Spleen (tissue), 11 donors: ENCODE measurements around the gene PHRF1. TPM values are rescaled to one million over a fixed set of nuclear protein-coding genes. Genes with fewer than 3 reads are reported as not detected.

ENCODE experiments used
- DNase-seq: peaks from one replicate; pipeline ENCODE4 v3.0.0-alpha.2; 2020
- H3K27ac ChIP-seq, 8 donors: fragments of 200-600 bp; sonication (generic) in 7 of 8; 1 replicate in 4 of 8; 2 replicates in 4 of 8; pipeline versions ENCODE4 v1.5.0 to v1.8.0; 2016 to 2021; ENCODE audit warnings: inconsistent platforms in 4 of 8, mild to moderate bottlenecking in 4 of 8, moderate library complexity in 1 of 8
- H3K27me3 ChIP-seq, 7 donors: fragments of 200-600 bp; sonication (generic) in 6 of 7; replicated peaks in 1 of 7; 1 replicate in 4 of 7; 2 replicates in 3 of 7; pipeline versions ENCODE4 v1.5.0 to v1.8.0; 2016 to 2021; ENCODE audit warnings: inconsistent platforms in 3 of 7, mild to moderate bottlenecking in 1 of 7
- H3K36me3 ChIP-seq, 6 donors: fragments of 200-600 bp; sonication (generic) in 5 of 6; 1 replicate in 4 of 6; 2 replicates in 2 of 6; pipeline versions ENCODE4 v1.5.0 to v1.8.0; 2016 to 2021; ENCODE audit warnings: inconsistent platforms in 2 of 6
- H3K4me1 ChIP-seq, 6 donors: fragments of 200-600 bp; sonication (generic) in 5 of 6; 1 replicate in 3 of 6; 2 replicates in 3 of 6; pipeline versions ENCODE4 v1.5.0 to v1.8.0; 2016 to 2021; ENCODE audit warnings: inconsistent platforms in 3 of 6
- H3K4me3 ChIP-seq, 8 donors: fragments of 200-600 bp; sonication (generic) in 7 of 8; 1 replicate in 4 of 8; 2 replicates in 4 of 8; pipeline versions ENCODE4 v1.5.0 to v1.8.0; 2016 to 2021; ENCODE audit warnings: inconsistent platforms in 4 of 8, mild to moderate bottlenecking in 4 of 8, moderate library complexity in 2 of 8
- H3K9me3 ChIP-seq, 8 donors: fragments of 200-600 bp; sonication (generic) in 7 of 8; 1 replicate in 4 of 8; 2 replicates in 4 of 8; pipeline versions ENCODE4 v1.5.0 to v1.8.0; 2016 to 2021; ENCODE audit warnings: inconsistent platforms in 4 of 8
- POLR2A ChIP-seq, 3 donors: fragments of 450-650 bp; IDR thresholded peaks; one replicate each; pipeline ENCODE4 v1.5.1; 2017; ENCODE audit warnings: antibody characterized with exemption in 3 of 3, mild to moderate bottlenecking in 1 of 3
- POLR2AphosphoS5 ChIP-seq, 3 donors: sonication (generic); formaldehyde crosslinking; IDR thresholded peaks; one replicate each; pipeline ENCODE4 v1.5.1; 2017; ENCODE audit warnings: antibody characterized with exemption in 3 of 3
- WGBS, 5 donors: extraction: QIAGEN DNeasy Blood & Tissue Kit in 3 of 5; methylation state at CpG; one replicate each; pipeline versions ENCODE4 v1.1.5 to v1.1.7; 2013 to 2018; 5-methylcytosine and 5-hydroxymethylcytosine counted together
- intact Hi-C: fragments of 100-400 bp; cut with DNase I; formaldehyde crosslinking; loops from one replicate; pipeline ENCODE4 v1.15.0; 2023; ENCODE audit warnings: low total_unique reads
- polyA plus RNA-seq, 3 donors: library from polyadenylated mRNA; stranded (reverse); fragments of 200-250 nt; gene quantifications; one replicate each; pipeline ENCODE4 v1.2.1, GENCODE V29; 2013
- total RNA-seq, 7 donors: library from RNA; depleted of rRNA in 3 of 7; stranded (reverse); fragments of >200 nt in 3 of 7; fragmentation: NEBNext Ultra II Directional in 4 of 7; extraction: Animal tissue kit (Norgen Biotek cat#: 25700) in 4 of 7; gene quantifications; one replicate each; pipeline versions ENCODE4 v1.1.0 to v1.2.1, GENCODE V29; 2016 to 2021
- TF ChIP-seq, protein P1 (sequence below), 11 experiments: fragments of 200-600 bp in 7 of 11; fragments of 450-650 bp in 4 of 11; sonication (generic) in 4 of 11; IDR thresholded peaks in 8 of 11; conservative IDR thresholded peaks in 3 of 11; 1 replicate in 7 of 11; 2 replicates in 4 of 11; pipeline versions ENCODE4 v1.4.0 to v1.8.0; 2016 to 2021; ENCODE audit warnings: antibody characterized with exemption in 11 of 11, inconsistent platforms in 4 of 11, mild to moderate bottlenecking in 1 of 11
- donor health status: healthy with polysubstance abuse.
- donor health status: DM: no; HTN: no; CAD: no; lungs with moderate emphysema.
- donor health status: DM: no; HTN: no; CAD: no.
- donor health status: Bipolar disorder and iron deficiency.
- donor health status: healthy.
- donor health status: DM: no; HTN: no; CAD: no.
- donor health status: DM: yes; HTN: yes; CAD: no.

Gene PHRF1
- total and polyA plus RNA-seq, 10 donors = 7.3 to 41.5 (median 30.6) TPM

DNA sequence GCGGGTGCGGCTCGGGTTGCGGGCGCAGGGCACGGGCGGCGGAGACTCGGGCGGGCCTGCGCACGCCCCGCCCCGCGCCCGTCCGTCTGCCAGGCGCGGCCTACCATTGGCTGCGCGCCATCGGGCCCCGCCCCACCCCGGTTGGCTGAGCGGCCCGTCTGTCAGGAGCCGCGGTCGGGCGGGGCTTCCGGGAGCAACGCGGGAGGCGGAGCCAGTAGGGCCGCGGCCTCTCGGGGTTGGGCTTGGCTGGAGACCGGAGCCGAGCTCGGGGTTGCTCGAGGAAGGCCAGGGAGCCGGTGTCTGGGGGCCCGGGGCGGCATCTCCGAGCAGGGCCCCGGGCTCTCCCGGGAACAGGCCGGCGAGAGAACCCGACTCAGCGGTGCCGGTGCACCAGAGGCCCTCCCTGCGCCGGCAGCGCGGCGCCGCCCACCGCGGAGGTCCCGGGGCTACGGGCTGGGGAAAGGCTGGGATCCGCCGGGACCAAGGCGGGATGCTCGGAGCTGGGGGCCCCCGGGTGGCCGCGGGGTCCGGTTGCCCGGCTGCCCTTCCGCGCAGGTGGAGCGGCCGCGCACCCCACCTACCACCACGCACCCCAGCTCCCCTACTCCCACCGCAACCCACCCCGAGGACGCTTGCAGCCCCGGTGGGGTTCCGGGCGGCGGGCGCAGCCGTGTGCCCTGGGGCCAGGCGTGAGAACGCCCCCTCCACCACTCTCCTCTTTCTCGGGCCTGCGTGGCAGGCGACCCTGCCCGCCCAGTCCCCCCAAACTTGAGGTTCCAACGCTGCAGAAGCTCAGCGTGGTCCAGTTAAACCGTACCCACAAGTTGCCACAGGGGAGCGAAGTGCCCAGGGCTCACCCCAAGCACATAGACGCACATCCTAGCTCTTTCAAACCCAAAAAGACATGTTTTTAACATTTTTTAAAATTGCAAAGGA, 40.5 kb upstream of the PHRF1 start, which contains the start of gene HRAS:
TSS of gene HRAS (minus strand) at position 58 of the 936 bp plus-strand sequence.
- H3K36me3 ChIP-seq = peaks cover 0 to 31% (median 26%) of the 10 kb centered on the region in 6 donors
- 1 to 2% (median 1%) methylated on average over 58 to 97 of the region's 97 CpGs for WGBS, 5 donors

DNA sequence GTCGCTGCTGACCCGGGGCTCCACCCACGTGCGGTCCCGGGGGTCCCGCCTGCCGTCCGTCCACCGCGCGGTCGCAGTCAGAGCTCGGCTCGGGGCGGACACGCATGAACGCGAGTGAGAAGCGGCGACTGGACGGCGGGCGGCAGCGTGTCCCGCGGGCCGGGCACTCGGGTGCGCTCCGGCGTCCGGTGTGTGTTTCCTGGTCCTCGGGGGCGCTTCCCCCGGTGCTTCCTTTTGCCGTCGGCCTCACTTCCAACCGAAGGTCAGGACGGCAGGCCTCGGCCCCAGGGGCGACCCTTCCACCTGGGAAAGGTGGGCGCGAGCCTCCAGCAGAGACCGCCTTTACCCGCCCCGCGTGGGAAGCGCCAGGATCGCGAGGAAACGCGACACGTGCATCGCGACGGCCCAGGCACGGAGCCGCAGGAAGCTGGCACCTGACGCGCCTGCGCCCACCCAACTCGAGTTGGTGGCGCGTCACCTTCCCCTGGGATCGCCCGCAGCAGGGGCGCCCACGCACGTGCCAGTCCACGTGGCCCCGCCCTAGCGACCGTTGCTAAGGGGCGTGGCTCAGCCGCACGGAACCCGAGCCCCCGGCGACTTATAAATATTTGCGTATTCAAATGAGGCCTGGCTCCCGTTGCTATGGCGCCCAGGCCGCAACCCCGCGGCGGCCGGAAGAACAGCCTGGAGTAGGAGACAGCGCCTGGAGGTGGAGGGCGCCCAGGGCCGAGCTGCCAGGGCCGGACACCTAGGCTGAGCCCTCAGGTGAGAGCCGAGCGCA, 39.2 kb upstream of the PHRF1 start, which contains the start of gene LRRC56:
TSS of gene LRRC56 (plus strand) at position 687 of the 781 bp plus-strand sequence. CDS start 3,158 bp downstream, outside the sequence.
- intact Hi-C loops = no loop called here
- DNase-seq = peak; percentile 98
- peak within 1 kb of the TSS; percentile 69 to 95 (median 88) for H3K27ac ChIP-seq
- peaks cover 0 to 19% (median 17%) of the 10 kb centered on the region in 6 donors for H3K36me3 ChIP-seq
- H3K27me3 ChIP-seq = peaks cover 0 to 24% (median 0%) of the 10 kb centered on the region in 7 donors
- peaks cover 29 to 59% (median 52%) of the 10 kb centered on the region in 6 donors for H3K4me1 ChIP-seq
- peak within 1 kb of the TSS; percentile 66 to 96 (median 76) for H3K4me3 ChIP-seq
- WGBS, 5 donors = 0 to 1% (median 1%) methylated on average over 29 to 93 of the region's 93 CpGs
- TF ChIP-seq, protein P1, sequence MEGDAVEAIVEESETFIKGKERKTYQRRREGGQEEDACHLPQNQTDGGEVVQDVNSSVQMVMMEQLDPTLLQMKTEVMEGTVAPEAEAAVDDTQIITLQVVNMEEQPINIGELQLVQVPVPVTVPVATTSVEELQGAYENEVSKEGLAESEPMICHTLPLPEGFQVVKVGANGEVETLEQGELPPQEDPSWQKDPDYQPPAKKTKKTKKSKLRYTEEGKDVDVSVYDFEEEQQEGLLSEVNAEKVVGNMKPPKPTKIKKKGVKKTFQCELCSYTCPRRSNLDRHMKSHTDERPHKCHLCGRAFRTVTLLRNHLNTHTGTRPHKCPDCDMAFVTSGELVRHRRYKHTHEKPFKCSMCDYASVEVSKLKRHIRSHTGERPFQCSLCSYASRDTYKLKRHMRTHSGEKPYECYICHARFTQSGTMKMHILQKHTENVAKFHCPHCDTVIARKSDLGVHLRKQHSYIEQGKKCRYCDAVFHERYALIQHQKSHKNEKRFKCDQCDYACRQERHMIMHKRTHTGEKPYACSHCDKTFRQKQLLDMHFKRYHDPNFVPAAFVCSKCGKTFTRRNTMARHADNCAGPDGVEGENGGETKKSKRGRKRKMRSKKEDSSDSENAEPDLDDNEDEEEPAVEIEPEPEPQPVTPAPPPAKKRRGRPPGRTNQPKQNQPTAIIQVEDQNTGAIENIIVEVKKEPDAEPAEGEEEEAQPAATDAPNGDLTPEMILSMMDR (IDR thresholded peaks at IDR 0.05 in 8 of 11, conservative IDR thresholded peaks at IDR 0.05 in 3 of 11) = peak in 2 of 11 experiments; percentile 10 to 28
- TF ChIP-seq POLR2A (IDR thresholded peaks at IDR 0.05) (peak in 1 of 3 donors; percentile 29), POLR2AphosphoS5 (IDR thresholded peaks at IDR 0.05) (peak; percentile 93 to 94 (median 93))
- H3K9me3 ChIP-seq = no peaks in the 10 kb centered on the region

More for the DNA sequence above, 40.5 kb upstream of the PHRF1 start, which contains the start of gene HRAS:
- Histone ChIP-seq H3K9me3 (no peaks in the 10 kb centered on the region), H3K27me3 (peaks cover 0 to 24% (median 0%) of the 10 kb centered on the region in 7 donors), H3K4me1 (peaks cover 29 to 64% (median 54%) of the 10 kb centered on the region in 6 donors), H3K4me3 (peak within 1 kb of the TSS; percentile 66 to 96 (median 77)), H3K27ac (peak within 1 kb of the TSS; percentile 69 to 95 (median 88))
- peak; percentile 98 for DNase-seq
- TF ChIP-seq, protein P1 (IDR thresholded peaks at IDR 0.05 in 8 of 11, conservative IDR thresholded peaks at IDR 0.05 in 3 of 11) = peak in 3 of 11 experiments; percentile 21 to 33 (median 30)
- TF ChIP-seq POLR2AphosphoS5 (IDR thresholded peaks at IDR 0.05) (peak; percentile 83 to 91 (median 90)), POLR2A (IDR thresholded peaks at IDR 0.05) (peak in 1 of 3 donors; percentile 23)
- intact Hi-C loops = no loop called here

DNA sequence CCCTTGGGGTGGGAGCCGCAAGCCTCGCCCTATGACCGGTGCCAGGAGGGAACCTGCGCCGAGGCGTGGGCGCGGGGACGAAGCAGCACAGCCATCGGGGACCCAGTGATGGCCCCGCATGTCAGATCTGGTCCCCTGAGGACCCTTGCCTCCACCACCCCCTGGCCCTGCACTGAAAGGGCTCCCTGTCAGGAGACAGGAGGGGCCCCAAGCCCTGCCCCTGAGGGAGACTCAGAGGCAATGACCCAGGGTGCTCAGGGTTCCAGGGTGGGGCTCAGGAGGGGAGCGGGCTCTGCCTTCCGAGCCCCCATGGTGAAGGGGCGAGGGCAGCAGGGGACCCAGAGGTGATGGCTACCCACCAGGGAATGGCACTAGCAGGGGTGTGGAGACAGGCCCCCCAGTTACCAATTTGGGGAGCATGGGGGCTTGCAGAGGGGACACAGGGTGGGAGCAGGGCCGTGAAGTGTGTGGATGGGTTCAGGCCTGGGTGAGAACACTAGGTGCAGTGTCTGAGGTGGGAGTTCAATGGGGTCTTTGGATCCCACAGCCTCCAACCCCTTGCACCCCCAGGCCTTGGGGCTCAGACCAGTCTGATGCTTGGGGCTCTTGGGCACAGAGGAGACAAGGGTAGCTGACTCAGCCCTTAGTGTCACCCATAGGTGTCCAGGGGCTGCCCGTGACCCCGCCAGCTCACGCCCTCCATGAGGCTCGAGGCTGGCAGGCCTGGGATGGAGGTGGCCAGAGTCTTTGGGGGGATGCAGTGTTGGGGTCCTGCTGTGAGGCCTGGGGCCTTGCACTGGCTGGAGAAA, 38.4 kb upstream of the PHRF1 start:
- intact Hi-C loops = no loop called here
- H3K27me3 ChIP-seq = peaks cover 0 to 24% (median 0%) of the 10 kb centered on the region in 7 donors
- no peak for TF ChIP-seq POLR2AphosphoS5 (IDR thresholded peaks at IDR 0.05)
- TF ChIP-seq, protein P1 (IDR thresholded peaks at IDR 0.05 in 8 of 11, conservative IDR thresholded peaks at IDR 0.05 in 3 of 11) = peak in 1 of 11 experiments; percentile 13
- no peak for DNase-seq
- 39 to 55% (median 44%) methylated on average over 7 to 19 of the region's 19 CpGs for WGBS, 5 donors
- no peaks in the 10 kb centered on the region for H3K9me3 ChIP-seq
- H3K27ac ChIP-seq = peak overlapping the region in 7 of 8 donors; percentile 69 to 95 (median 91)
- H3K4me1 ChIP-seq = peaks cover 29 to 51% (median 48%) of the 10 kb centered on the region in 6 donors
- peaks cover 0 to 11% (median 9%) of the 10 kb centered on the region in 6 donors for H3K36me3 ChIP-seq
- peak overlapping the region; percentile 3 to 96 (median 76) for H3K4me3 ChIP-seq
